MM.1S (cell line): Measurements from ENCODE around the gene CALD1.

Source experiments
- DNase-seq: peaks from one replicate; pipeline ENCODE4 v3.0.0-alpha.2; 2015
- H2AFZ ChIP-seq: fragments of 300-600 bp; sonication (generic); 2 replicates; pipeline ENCODE4 v1.6.0; 2016; ENCODE audit warnings: antibody characterized with exemption, low read length
- H3F3A ChIP-seq: fragments of 300-600 bp; sonication (generic); 2 replicates; pipeline ENCODE4 v1.6.1; 2016; ENCODE audit warnings: mild to moderate bottlenecking, antibody characterized with exemption, low read length, moderate library complexity, mixed read lengths; ENCODE audit not compliant: insufficient read depth
- H3K27ac ChIP-seq: fragments of 300-600 bp; sonication (generic); 2 replicates; pipeline ENCODE4 v1.5.1; 2016; ENCODE audit warnings: mild to moderate bottlenecking, low read length
- H3K27me3 ChIP-seq: fragments of 300-600 bp; sonication (generic); replicated peaks from 2 replicates; pipeline ENCODE4 v1.6.0; 2016; ENCODE audit warnings: low read length; ENCODE audit not compliant: insufficient read depth
- H3K36me3 ChIP-seq: fragments of 300-600 bp; sonication (generic); replicated peaks from 2 replicates; pipeline ENCODE4 v1.6.1; 2016; ENCODE audit warnings: mild to moderate bottlenecking, low read length, mixed read lengths; ENCODE audit not compliant: insufficient read depth
- H3K4me1 ChIP-seq: fragments of 300-600 bp; sonication (generic); 2 replicates; pipeline ENCODE4 v1.6.1; 2016; ENCODE audit warnings: low read length, mixed read lengths
- H3K4me2 ChIP-seq: fragments of 300-600 bp; sonication (generic); 2 replicates; pipeline ENCODE4 v1.6.0; 2016; ENCODE audit warnings: low read depth, low read length
- H3K4me3 ChIP-seq: fragments of 300-600 bp; sonication (generic); 2 replicates; pipeline ENCODE4 v1.5.1; 2016; ENCODE audit warnings: low read length, mixed read lengths
- H3K79me2 ChIP-seq: fragments of 300-600 bp; sonication (generic); 2 replicates; pipeline ENCODE4 v1.6.1; 2016; ENCODE audit warnings: mixed run types, low read length, mixed read lengths
- H3K9ac ChIP-seq: fragments of 300-600 bp; sonication (generic); 2 replicates; pipeline ENCODE4 v1.6.1; 2016; ENCODE audit warnings: low read length, mixed read lengths
- H3K9me2 ChIP-seq: fragments of 300-600 bp; sonication (generic); replicated peaks from 2 replicates; pipeline ENCODE4 v1.6.1; 2016; ENCODE audit warnings: mild to moderate bottlenecking, low read length, mixed read lengths; ENCODE audit not compliant: insufficient read depth
- H3K9me3 ChIP-seq: fragments of 300-600 bp; sonication (generic); replicated peaks from 2 replicates; pipeline ENCODE4 v1.6.1; 2016; ENCODE audit warnings: mild to moderate bottlenecking, low read length, mixed read lengths; ENCODE audit not compliant: insufficient read depth
- H4K20me1 ChIP-seq: fragments of 300-600 bp; sonication (generic); 2 replicates; pipeline ENCODE4 v1.6.1; 2016; ENCODE audit warnings: mild to moderate bottlenecking, low read length, moderate library complexity, mixed read lengths; ENCODE audit not compliant: insufficient read depth
- EZH2 ChIP-seq: fragments of 300-600 bp; sonication (generic); optimal IDR thresholded peaks from 2 replicates; pipeline ENCODE3; 2017; ENCODE audit warnings: low read depth, mild to moderate bottlenecking, antibody characterized with exemption, low read length, mixed read lengths
- EZH2phosphoT487 ChIP-seq: fragments of 300-600 bp; sonication (generic); IDR thresholded peaks from 2 replicates; pipeline ENCODE4 v1.6.1; 2018; ENCODE audit warnings: antibody characterized with exemption, low read length
- TF ChIP-seq, protein P1 (sequence below): fragments of 300-600 bp; sonication (generic); IDR thresholded peaks from 2 replicates; pipeline ENCODE4 v1.5.1; 2016; ENCODE audit warnings: antibody characterized with exemption, low read length, mixed read lengths

CALD1 gene

DNA sequence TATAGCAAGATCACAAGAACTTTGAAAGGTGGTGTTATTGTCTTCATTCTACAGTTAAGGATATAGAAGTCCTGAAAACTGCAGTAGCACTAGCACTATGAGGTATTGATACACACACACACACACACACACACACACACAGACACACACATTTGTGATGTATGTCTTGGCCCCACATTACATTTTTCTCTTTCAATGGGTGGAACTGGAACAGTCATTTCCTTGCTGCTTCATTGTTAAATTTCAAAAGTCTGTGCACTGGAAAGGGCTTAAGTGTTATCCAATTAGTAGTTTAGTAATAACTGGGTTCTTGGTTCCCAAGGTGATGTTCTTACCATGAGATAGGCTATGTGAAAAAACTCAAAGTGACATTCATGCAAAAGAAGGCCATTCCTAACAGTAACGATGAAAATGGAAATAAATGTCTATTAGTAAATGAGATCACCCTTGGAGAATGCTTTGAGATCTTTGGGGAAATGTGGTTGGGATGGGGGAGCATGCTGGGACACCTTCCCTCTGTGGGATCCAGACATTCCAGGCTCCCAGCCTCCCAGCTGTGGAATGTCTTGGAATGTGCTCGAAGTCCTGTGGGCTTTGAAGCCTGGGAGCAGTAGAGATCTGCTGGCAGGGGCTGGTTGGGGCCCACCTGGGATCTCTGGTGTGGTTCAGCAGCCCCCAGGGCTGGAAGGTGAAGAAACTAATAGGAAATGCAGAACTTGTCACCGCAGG is 37.4 kb upstream of the CALD1 start:
- H3K36me3 ChIP-seq = no peaks in the 10 kb centered on the region
- TF ChIP-seq, protein P1, sequence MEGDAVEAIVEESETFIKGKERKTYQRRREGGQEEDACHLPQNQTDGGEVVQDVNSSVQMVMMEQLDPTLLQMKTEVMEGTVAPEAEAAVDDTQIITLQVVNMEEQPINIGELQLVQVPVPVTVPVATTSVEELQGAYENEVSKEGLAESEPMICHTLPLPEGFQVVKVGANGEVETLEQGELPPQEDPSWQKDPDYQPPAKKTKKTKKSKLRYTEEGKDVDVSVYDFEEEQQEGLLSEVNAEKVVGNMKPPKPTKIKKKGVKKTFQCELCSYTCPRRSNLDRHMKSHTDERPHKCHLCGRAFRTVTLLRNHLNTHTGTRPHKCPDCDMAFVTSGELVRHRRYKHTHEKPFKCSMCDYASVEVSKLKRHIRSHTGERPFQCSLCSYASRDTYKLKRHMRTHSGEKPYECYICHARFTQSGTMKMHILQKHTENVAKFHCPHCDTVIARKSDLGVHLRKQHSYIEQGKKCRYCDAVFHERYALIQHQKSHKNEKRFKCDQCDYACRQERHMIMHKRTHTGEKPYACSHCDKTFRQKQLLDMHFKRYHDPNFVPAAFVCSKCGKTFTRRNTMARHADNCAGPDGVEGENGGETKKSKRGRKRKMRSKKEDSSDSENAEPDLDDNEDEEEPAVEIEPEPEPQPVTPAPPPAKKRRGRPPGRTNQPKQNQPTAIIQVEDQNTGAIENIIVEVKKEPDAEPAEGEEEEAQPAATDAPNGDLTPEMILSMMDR = no peak
- no peak for TF ChIP-seq EZH2
- no peak for TF ChIP-seq EZH2phosphoT487
- no peaks in the 10 kb centered on the region for H3K27me3 ChIP-seq
- H3K4me3 ChIP-seq = no peak overlapping the region
- H3K4me1 ChIP-seq = no peaks in the 10 kb centered on the region
- no peak for DNase-seq
- no peak overlapping the region for H3K4me2 ChIP-seq
- H3K9ac ChIP-seq = no peak overlapping the region
- H2AFZ ChIP-seq = no peak overlapping the region
- H3K9me3 ChIP-seq = no peaks in the 10 kb centered on the region
- no peaks in the 10 kb centered on the region for H3K9me2 ChIP-seq
- no peak overlapping the region for H3K27ac ChIP-seq
- H3K79me2 ChIP-seq = no peaks in the 10 kb centered on the region
- no peaks in the 10 kb centered on the region for H4K20me1 ChIP-seq
- H3F3A ChIP-seq = no peaks in the 10 kb centered on the region

DNA sequence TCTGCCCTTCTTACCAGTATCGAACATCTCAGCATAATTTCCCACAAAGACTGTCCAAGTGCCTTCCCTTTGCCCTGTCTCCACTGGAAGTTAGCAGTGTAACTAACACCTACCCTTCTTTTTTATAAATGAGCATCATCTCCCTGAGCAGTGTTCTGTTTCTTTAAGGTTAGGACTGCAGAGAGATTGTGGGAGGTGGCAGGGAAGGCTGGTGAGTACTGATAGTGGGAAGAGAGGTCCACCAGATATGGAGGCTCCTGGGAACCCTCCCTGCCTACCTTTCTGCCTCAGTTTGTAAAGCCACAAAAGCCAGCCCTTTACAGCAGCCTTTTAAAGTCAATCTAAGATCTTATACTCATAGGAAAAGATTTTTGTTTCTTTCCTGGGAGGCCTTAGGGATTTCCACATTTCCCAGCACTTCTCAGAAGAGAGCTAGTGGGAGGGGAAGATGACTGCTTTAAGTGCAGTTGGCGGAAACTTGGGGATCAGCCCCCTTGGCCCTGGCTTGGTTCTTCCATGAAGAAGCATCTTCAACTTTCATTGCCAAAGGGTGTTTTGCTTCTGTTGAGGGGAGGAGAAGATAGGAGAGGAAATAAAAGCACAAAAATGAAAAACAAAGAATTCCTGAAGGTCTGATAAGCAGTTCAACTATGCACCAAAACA is 36.6 kb upstream of the CALD1 start:
- H3K4me1 ChIP-seq = no peaks in the 10 kb centered on the region
- H3K9me2 ChIP-seq = no peaks in the 10 kb centered on the region
- TF ChIP-seq EZH2phosphoT487 = no peak
- TF ChIP-seq, protein P1 = no peak
- TF ChIP-seq EZH2 = no peak
- no peak overlapping the region for H2AFZ ChIP-seq
- H3K27me3 ChIP-seq = no peaks in the 10 kb centered on the region
- H3K36me3 ChIP-seq = no peaks in the 10 kb centered on the region
- H4K20me1 ChIP-seq = no peaks in the 10 kb centered on the region
- no peaks in the 10 kb centered on the region for H3F3A ChIP-seq
- no peak overlapping the region for H3K27ac ChIP-seq
- no peak for DNase-seq
- no peaks in the 10 kb centered on the region for H3K9me3 ChIP-seq
- no peaks in the 10 kb centered on the region for H3K79me2 ChIP-seq
- no peak overlapping the region for H3K4me2 ChIP-seq
- no peak overlapping the region for H3K9ac ChIP-seq
- no peak overlapping the region for H3K4me3 ChIP-seq

DNA sequence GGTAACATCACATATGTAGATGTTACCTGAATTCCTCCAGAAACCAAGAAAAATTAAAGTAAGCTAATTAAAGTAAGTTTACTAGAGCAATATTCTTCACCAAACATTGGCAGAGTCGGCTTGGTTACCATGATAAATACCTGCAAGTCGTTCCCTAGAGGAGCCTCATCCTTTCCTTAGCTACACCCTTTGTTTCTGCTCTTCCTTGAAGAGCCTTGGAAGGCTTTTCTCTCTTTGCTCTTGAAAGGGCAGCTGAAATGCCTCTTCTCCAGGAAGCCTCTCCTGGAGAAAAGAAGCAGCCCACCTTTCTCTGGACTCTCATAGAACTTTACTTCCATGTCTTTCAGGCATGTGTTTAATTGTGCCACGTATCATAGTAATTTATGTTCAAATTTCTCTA is 34.9 kb upstream of the CALD1 start:
- no peaks in the 10 kb centered on the region for H3K27me3 ChIP-seq
- no peaks in the 10 kb centered on the region for H3K79me2 ChIP-seq
- no peak overlapping the region for H3K4me2 ChIP-seq
- H3K9ac ChIP-seq = no peak overlapping the region
- H3K4me3 ChIP-seq = no peak overlapping the region
- no peaks in the 10 kb centered on the region for H3K9me2 ChIP-seq
- DNase-seq = no peak
- no peak overlapping the region for H2AFZ ChIP-seq
- no peaks in the 10 kb centered on the region for H3K36me3 ChIP-seq
- no peaks in the 10 kb centered on the region for H4K20me1 ChIP-seq
- TF ChIP-seq, protein P1 = no peak
- TF ChIP-seq EZH2phosphoT487 (no peak), EZH2 (no peak)
- H3K9me3 ChIP-seq = no peaks in the 10 kb centered on the region
- no peaks in the 10 kb centered on the region for H3K4me1 ChIP-seq
- no peaks in the 10 kb centered on the region for H3F3A ChIP-seq
- H3K27ac ChIP-seq = no peak overlapping the region
